ENCODE data around the gene DSG2.

Gene DSG2

GRCh38 chr18:31482051-31482450 lies 15.9 kb upstream of the DSG2 start:
- TF ChIP-seq, protein P1, sequence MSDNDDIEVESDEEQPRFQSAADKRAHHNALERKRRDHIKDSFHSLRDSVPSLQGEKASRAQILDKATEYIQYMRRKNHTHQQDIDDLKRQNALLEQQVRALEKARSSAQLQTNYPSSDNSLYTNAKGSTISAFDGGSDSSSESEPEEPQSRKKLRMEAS (IDR thresholded peaks at IDR 0.05; ENCODE audit: low read depth, low read length), result no peak
- TF ChIP-seq POLR2A (IDR thresholded peaks at IDR 0.05; ENCODE audit: extremely low read depth, insufficient read length) (no peak), MYC (IDR thresholded peaks at IDR 0.05; ENCODE audit: low read depth, low read length) (no peak), CTCF (IDR thresholded peaks at IDR 0.05; ENCODE audit: low read depth, low read length) (no peak)
- DNase-seq (ENCODE audit: low read depth), result no peak
- H3K4me3 ChIP-seq (ENCODE audit: low read depth, low read length), result no peak overlapping the region

GRCh38 chr18:31483396-31483795 lies 14.6 kb upstream of the DSG2 start:
- DNase-seq (ENCODE audit: low read depth), result no peak
- TF ChIP-seq CTCF (IDR thresholded peaks at IDR 0.05; ENCODE audit: low read depth, low read length), result no peak
- TF ChIP-seq, protein P1 (IDR thresholded peaks at IDR 0.05; ENCODE audit: low read depth, low read length), result no peak
- no peak for TF ChIP-seq MYC (IDR thresholded peaks at IDR 0.05; ENCODE audit: low read depth, low read length)
- TF ChIP-seq POLR2A (IDR thresholded peaks at IDR 0.05; ENCODE audit: extremely low read depth, insufficient read length), result no peak
- H3K4me3 ChIP-seq (ENCODE audit: low read depth, low read length), result no peak overlapping the region

- DNase-seq (ENCODE audit: low read depth), result no peak
- TF ChIP-seq POLR2A (IDR thresholded peaks at IDR 0.05; ENCODE audit: extremely low read depth, insufficient read length) (no peak), MYC (IDR thresholded peaks at IDR 0.05; ENCODE audit: low read depth, low read length) (no peak)
- TF ChIP-seq, protein P1 (IDR thresholded peaks at IDR 0.05; ENCODE audit: low read depth, low read length), result no peak
- no peak overlapping the region for H3K4me3 ChIP-seq (ENCODE audit: low read depth, low read length)
Observed at GRCh38 chr18:31484461-31484860, 13.5 kb upstream of the DSG2 start.

GRCh38 chr18:31486165-31486564 lies 11.8 kb upstream of the DSG2 start:
- H3K4me3 ChIP-seq (ENCODE audit: low read depth, low read length), result no peak overlapping the region
- TF ChIP-seq POLR2A (IDR thresholded peaks at IDR 0.05; ENCODE audit: extremely low read depth, insufficient read length) (no peak), MYC (IDR thresholded peaks at IDR 0.05; ENCODE audit: low read depth, low read length) (no peak), CTCF (IDR thresholded peaks at IDR 0.05; ENCODE audit: low read depth, low read length) (no peak)
- no peak for DNase-seq (ENCODE audit: low read depth)

DNA sequence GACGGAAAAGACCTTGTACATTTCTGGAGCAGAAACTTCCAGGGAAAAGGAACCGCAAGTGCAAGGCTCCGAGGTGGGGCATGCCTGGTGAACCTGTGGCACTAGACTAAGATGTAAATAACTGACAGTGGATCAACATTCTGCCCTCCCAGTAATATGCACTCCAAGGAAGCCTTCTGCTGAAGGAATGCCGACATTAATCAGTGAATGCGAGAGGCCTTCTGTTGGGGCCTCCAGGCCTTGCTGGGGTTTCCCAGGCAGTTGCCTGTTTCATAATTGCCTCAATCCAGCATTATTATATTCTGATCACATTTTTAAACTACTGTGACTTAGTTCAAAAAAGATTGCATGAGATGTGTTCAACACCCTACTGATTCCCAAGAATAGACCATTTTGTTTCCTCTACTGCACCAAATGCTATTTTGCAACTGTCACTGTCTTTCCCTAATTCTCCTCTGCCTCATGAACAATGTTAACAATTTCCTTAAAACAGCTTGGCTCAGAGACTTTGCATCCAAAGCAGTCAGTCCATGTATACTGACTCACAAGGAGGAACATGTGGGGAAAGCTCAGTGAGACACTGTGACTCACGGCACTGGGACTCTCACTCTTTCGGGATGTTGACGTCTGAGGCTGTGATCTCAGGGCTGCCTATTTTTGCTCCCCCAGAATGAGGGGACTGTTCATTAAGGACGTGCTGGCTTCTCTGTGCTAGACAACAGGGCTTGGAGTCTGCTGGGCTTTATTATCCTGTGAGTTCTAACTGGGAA lies 10.5 kb upstream of the DSG2 start:
- no peak overlapping the region for H3K4me3 ChIP-seq (ENCODE audit: low read depth, low read length)
- DNase-seq (ENCODE audit: low read depth), result no peak
- TF ChIP-seq MYC (IDR thresholded peaks at IDR 0.05; ENCODE audit: low read depth, low read length) (no peak), CTCF (IDR thresholded peaks at IDR 0.05; ENCODE audit: low read depth, low read length) (no peak), POLR2A (IDR thresholded peaks at IDR 0.05; ENCODE audit: extremely low read depth, insufficient read length) (no peak)
- TF ChIP-seq, protein P1 (IDR thresholded peaks at IDR 0.05; ENCODE audit: low read depth, low read length), result no peak

DNA sequence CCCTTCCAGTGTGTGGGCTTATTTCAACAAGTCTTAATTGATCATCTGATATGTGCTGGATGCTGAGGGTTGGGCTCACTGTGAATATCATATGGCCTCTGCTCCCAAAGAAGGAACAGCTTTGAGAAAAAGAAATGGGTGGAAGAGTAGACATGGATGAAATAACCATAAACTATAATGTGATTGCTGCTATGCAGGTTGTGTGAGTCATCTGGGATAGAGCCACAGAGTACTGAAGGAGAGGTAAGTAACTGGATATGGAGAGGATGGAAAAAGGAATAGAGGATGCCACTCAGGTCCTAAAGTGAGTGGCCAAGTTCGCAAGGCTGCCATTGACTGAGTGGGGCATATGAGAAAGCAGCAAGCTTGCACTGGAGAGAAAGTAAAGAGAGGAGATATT lies 8.7 kb upstream of the DSG2 start:
- no peak overlapping the region for H3K4me3 ChIP-seq (ENCODE audit: low read depth, low read length)
- DNase-seq (ENCODE audit: low read depth), result no peak
- TF ChIP-seq, protein P1 (IDR thresholded peaks at IDR 0.05; ENCODE audit: low read depth, low read length), result no peak
- TF ChIP-seq MYC (IDR thresholded peaks at IDR 0.05; ENCODE audit: low read depth, low read length) (no peak), CTCF (IDR thresholded peaks at IDR 0.05; ENCODE audit: low read depth, low read length) (no peak), POLR2A (IDR thresholded peaks at IDR 0.05; ENCODE audit: extremely low read depth, insufficient read length) (no peak)

Measured in NB4 (cell line).